ENCODE results near the gene CHEK2.
A peak's percentile ranks its signal among the peaks of the same experiment; 100 is the strongest.
"Not testable (repeated sequence)": the region's sequence is repeated elsewhere in the genome, so short reads cannot be mapped to it uniquely, and the experiment has no call there.

Gene CHEK2

DNA sequence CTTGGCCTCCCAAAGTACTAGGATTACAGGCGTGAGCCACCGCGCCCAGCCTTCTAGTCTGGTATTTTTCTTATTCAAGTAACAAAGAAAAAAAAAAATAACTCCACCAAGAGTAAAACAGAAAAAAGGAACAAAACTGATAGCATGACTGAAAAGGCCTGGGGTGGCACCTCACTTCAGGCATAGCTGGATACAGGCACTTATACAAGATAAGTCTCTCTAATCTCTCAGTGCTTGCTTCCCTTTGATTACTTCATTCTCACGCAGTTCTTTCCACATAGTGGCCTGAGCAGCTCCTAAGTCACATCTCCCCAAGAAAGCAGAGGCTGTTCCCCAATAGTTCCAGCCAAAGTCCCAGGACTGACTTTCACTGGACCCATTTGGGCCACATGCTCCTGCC lies 58.7 kb downstream of the CHEK2 start:
- not testable (repeated sequence) for DNase-seq

DNA sequence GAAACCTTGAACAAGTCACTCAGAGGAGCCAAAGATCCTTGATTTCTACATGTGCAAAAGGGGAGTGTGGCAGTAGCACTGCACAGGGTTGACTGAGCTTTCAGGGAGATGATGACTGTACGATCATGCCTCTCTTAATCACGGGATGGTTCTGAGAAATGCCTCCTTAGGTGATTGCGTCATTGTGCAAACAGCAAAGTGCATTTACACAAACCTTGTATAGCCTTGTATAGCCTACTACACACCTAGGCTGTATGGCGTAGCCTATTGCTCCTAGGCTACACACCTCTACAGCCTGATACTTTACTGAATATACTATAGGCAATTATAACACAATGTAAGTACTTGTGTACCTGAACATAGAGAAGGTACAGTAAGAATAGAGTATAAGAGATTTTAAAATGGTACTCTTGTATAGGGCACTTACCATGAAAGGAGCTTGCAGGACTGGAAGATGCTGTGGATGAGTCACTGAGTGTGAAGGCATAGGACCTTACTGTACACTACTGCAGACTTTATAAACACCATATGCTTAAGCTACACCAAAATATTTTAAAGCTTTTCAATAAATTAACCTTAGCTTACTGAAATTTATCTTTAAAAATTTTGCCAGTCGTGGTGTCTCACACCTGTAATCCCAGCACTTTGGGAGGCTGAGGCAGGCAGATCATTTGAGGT lies 60.7 kb downstream of the CHEK2 start:
- DNase-seq = not testable (repeated sequence)

DNA sequence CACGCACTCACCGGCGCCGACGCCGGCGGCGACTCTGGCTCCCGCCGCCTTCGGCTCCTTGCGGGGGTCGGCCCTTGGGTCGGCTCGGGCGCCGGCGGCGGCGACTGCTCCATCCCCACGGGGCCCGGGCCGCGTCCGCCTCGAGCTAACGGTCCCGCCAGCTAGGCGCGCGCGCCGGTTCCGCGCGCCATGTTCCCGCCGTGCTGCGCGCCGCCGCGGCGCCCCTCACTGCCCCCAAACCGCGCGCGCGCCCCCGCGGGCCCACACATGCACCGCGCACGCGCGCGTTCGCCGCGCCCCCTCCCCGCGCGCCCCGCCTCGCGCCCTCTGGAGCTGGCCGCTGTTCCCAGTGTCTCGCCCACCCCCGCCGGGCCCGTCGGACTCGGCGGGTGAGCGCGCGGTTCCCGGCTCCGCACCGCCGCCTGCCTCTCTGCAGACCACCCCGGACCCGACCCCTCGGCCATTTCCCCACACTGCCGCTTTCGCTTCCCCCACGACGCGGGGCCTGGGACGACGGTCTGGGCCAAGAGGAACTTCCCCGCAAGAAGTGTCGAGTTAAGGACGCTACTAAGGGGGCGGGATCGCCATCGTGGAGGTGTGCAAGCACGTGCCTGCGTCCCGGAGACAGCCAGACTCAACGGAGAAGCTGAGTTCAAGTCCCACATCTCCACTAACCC lies 61.9 kb downstream of the CHEK2 start, which contains the start of gene TTC28:
Gene TTC28, minus strand, starts transcription at position 230 of the 677 bp plus-strand sequence. Its CDS starts 117 bp downstream, at position 113.
- DNase-seq = peak; percentile 29 to 61

DNA sequence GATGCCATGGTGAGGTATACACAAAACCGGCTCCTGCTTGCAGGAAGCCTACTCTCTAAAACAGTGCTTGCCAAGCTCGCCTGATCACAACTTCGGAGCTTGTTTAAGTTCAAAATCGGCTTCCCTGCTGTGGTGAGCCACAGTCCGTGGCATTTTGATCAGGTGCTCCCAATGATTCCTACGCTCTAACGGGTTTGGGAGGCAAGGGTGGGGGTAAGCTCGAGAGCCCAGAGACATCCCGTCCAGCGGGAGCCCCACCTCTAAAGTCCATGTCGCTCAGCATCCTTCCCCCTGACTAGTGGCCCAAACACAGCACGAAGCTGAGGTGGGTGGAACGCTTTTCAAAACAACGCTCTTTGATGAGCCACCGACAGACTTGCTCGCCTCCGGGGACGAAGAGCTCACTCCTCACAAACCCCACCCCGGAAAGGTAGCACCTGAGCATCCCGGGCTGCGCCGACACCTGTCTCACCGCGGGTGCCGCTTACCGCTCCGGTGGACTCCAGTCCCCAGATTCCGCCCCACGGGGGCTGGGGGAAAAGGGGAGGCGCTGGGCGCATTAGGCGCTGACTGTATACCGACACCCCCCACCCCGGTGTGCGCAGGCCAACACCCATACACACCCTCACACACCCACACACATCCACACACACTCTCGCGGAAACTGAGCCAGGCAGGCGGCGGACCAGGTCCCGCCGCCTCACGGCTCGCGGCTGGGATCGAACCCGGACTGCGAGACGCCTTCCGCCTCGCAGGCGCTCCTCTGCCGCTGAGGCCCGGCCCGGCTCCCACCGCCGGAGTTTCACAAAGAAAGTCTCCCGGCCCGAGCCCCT lies 62.6 kb downstream of the CHEK2 start:
- not testable (repeated sequence) for DNase-seq

DNA sequence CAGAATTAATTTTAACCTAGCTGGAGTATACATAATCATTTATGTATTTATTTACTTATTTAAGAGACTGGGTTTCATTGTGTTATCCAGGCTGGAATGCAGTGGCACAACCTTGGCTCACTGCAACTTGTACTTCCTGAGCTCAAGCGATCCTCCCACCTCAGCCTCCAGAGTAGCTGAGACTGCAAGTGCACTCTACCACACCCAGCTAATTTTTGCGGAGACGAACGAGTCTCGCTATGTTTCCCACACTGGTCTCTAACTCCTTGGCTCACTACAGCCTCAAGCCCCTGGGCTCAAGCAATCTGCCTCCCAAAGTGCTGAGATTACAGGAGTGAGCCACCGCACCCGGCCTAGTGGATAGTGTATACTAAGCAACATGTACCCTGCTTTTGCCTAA lies 63.5 kb downstream of the CHEK2 start:
- not testable (repeated sequence) for DNase-seq

DNA sequence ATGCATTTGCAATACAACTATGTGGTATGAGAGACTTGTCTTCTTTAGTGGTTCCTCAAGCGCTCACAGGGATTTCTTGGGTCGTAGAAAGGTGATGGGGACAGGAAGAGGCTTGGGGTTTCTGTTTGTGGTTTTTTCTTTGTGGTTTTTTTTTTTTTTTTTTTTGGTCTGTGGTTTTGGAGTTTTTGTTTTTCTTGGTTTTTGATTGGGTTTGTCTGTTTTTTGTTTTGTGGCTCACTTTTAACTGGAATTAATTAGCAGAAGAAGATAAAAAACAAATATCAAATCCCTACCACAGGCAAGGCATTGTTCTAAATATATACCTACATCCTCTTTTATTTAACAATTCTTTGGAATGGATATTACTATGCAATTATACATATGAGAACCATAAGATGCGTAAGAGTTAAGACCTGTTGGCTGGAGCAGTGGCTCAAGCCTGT lies 67.5 kb downstream of the CHEK2 start:
- DNase-seq = no peak

DNA sequence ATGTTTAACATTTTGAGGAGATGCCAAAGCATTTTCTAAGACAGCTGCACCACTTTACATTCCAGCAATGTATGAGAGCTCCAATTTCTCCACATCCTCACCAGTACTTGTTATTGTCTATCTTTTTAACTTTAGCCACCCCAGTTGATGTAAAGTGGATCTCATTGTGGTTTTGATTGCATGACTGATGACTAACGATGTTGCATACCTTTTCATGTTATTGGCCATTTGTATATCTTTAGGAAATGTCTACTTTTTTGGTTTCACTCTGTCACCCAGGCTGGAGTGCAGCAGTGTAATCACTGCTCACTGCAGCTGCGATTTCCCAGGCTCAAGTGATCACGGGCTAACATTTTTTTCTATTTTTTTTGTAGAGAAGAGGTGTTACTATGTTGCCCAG lies 70.9 kb downstream of the CHEK2 start:
- DNase-seq = no peak

DNA sequence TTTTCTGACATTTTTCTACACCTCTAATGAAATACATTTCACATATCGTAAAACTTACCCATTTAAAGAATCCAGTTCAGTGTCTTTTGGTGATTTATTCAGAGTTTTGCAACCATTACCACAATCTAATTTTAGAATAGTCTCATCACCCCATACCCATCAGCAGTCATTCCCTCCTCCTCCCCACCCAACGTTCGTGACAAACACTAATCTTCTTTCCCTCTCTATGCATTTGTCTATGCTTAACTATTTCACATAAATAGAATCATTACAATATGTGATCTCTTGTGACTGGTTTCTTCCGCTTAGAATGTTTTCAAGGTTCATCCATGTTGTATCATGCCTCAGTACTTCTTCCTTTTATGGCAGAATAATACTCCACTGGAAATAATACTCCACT lies 71.5 kb downstream of the CHEK2 start:
- no peak for DNase-seq

DNA sequence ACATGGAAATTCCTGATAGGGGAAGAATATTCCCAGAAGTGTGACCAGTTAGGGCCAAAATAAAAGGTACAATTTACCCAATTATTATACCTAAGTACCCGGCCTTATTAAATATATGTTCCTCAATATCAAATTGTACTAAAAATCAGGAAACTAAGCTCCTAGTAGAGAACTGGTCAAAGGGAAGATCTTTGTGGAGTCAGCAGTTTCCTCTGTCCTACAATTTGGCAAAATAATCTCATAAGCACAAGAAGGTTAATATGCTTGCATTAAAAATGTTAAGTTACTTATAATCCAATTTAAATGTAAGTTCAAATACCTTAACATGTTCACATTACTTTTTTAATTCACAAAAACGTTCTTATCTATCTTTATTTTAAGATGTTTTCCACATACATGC lies 72.2 kb downstream of the CHEK2 start:
- DNase-seq = no peak

DNA sequence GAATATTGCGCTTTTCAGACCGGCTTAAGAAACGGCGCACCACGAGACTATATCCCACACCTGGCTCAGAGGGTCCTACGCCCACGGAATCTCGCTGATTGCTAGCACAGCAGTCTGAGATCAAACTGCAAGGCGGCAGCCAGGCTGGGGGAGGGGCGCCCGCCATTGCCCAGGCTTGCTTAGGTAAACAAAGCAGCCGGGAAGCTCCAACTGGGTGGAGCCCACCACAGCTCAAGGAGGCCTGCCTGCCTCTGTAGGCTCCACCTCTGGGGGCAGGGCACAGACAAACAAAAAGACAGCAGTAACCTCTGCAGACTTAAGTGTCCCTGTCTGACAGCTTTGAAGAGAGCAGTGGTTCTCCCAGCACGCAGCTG lies 78.1 kb downstream of the CHEK2 start:
- not testable (repeated sequence) for DNase-seq

DNA sequence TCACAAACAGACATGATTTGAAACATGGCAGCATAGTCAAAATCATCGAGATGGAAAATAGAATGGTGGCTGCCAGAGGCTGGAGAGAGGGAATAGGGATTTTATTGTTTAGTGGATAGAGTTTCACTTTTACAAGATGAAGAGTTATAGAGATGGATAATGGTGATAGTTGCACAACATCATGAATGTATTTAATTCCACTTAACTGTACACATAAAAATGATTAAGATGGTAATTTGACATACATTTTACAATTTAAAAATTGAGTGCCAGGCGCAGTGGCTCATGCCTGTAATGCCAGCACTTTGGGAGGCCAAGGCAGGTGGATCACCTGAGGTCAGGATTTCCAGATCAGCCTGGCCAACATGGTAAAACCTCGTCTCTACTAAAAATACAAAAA lies 83.2 kb downstream of the CHEK2 start:
- no peak for DNase-seq

DNA sequence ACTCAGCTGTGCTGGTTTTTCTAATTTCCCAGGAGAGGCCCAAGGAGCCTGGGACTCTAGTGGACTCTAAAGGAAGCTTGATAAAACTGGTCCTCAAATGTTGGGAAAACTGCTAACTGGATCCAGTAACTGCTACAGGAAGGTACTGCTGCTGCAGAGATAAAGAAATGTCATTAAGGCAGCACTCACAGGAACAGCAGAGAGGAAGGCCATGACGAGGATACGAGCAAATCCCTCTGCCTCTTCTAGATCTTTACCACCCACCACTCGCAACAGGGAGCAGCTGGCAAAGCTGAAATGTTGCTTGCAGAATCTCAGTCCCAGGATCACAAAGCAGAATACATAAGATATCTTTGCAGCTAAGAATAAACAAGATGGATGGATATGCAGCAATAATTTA lies 85.4 kb downstream of the CHEK2 start:
- peak in 1 of 2 donors; percentile 2 for DNase-seq

DNA sequence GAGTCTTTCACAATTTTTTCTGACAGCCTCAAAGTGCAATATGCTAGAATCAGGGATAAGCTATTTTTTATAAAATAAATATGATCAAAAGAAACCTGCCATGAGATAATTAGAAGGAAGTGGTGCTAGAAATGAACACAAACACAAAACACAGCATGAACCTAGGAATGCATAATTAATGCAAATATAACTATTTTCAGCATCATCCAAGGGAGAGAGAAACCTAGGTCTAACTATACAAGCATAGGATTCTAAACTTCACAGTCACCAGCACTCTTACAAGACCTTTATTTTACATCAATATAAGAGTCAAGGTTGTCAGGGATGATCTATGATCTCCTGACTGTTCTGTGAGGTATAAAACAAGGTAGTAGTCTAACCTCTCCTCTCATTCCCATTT lies 91.2 kb downstream of the CHEK2 start:
- DNase-seq = no peak

DNA sequence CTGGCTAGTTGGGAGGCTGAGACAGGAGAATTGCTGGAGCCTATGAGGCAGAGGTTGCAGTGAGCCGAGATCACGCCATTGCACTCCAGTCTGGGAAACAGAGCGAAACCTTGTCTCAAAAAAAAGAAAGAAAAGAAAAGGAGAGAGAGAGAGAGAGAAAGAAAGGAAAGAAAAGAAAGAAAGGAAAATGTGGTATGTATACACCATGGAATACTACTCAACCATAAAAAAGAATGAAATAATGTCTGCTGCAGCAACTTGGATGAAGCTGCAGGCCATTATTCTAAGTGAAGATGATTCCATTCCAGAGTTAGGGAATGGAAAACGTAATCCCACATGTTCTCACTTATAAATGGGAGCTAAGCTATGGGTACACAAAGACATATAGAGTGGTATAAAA lies 92.8 kb downstream of the CHEK2 start:
- DNase-seq = no peak

DNA sequence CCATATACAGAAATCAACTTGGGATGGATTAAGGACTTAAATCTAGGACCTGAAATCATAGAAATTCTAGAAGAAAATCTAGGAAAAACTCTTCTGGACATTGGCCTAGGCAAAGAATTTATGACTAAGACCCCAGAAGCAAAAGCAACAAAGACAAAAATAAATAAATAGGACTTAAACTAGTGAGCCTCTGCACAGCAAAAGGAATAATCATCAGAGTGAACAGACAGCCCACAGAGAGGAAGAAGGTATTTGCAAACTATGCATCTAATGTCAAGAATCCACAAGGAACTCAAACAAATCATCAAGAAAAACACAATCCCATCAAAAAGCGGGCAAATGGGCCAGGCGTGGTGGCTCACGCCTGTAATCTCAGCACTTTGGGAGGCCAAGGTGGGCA lies 94.4 kb downstream of the CHEK2 start:
- no peak for DNase-seq

DNA sequence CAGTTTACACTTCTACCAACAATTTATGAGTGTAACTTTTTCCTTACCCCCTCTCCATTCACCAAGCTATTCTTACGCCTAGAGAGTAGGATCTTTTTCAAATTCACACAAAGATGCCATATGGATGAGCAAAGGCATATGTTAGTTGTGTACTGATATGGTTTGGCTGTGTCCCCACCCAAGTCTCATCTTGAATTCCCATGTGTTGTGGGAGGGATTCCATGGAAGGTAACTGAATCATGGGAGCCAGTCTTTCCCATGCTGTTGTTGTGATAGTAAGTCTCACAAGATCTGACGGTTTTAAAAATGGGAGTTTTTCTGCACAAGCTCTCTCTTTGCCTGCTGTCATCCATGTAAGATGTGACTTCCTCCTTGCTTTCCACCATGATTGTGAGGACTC lies 102.3 kb downstream of the CHEK2 start:
- no peak for DNase-seq
